MM.1S (cell line): ENCODE measurements around the gene VPS18.

Source experiments
- DNase-seq: peaks from one replicate; pipeline ENCODE4 v3.0.0-alpha.2; 2015
- H2AFZ ChIP-seq: fragments of 300-600 bp; sonication (generic); 2 replicates; pipeline ENCODE4 v1.6.0; 2016; ENCODE audit warnings: antibody characterized with exemption, low read length
- H3F3A ChIP-seq: fragments of 300-600 bp; sonication (generic); 2 replicates; pipeline ENCODE4 v1.6.1; 2016; ENCODE audit warnings: mild to moderate bottlenecking, antibody characterized with exemption, low read length, moderate library complexity, mixed read lengths; ENCODE audit not compliant: insufficient read depth
- H3K27ac ChIP-seq: fragments of 300-600 bp; sonication (generic); 2 replicates; pipeline ENCODE4 v1.5.1; 2016; ENCODE audit warnings: mild to moderate bottlenecking, low read length
- H3K27me3 ChIP-seq: fragments of 300-600 bp; sonication (generic); replicated peaks from 2 replicates; pipeline ENCODE4 v1.6.0; 2016; ENCODE audit warnings: low read length; ENCODE audit not compliant: insufficient read depth
- H3K36me3 ChIP-seq: fragments of 300-600 bp; sonication (generic); replicated peaks from 2 replicates; pipeline ENCODE4 v1.6.1; 2016; ENCODE audit warnings: mild to moderate bottlenecking, low read length, mixed read lengths; ENCODE audit not compliant: insufficient read depth
- H3K4me1 ChIP-seq: fragments of 300-600 bp; sonication (generic); 2 replicates; pipeline ENCODE4 v1.6.1; 2016; ENCODE audit warnings: low read length, mixed read lengths
- H3K4me2 ChIP-seq: fragments of 300-600 bp; sonication (generic); 2 replicates; pipeline ENCODE4 v1.6.0; 2016; ENCODE audit warnings: low read depth, low read length
- H3K4me3 ChIP-seq: fragments of 300-600 bp; sonication (generic); 2 replicates; pipeline ENCODE4 v1.5.1; 2016; ENCODE audit warnings: low read length, mixed read lengths
- H3K79me2 ChIP-seq: fragments of 300-600 bp; sonication (generic); 2 replicates; pipeline ENCODE4 v1.6.1; 2016; ENCODE audit warnings: mixed run types, low read length, mixed read lengths
- H3K9ac ChIP-seq: fragments of 300-600 bp; sonication (generic); 2 replicates; pipeline ENCODE4 v1.6.1; 2016; ENCODE audit warnings: low read length, mixed read lengths
- H3K9me2 ChIP-seq: fragments of 300-600 bp; sonication (generic); replicated peaks from 2 replicates; pipeline ENCODE4 v1.6.1; 2016; ENCODE audit warnings: mild to moderate bottlenecking, low read length, mixed read lengths; ENCODE audit not compliant: insufficient read depth
- H3K9me3 ChIP-seq: fragments of 300-600 bp; sonication (generic); replicated peaks from 2 replicates; pipeline ENCODE4 v1.6.1; 2016; ENCODE audit warnings: mild to moderate bottlenecking, low read length, mixed read lengths; ENCODE audit not compliant: insufficient read depth
- H4K20me1 ChIP-seq: fragments of 300-600 bp; sonication (generic); 2 replicates; pipeline ENCODE4 v1.6.1; 2016; ENCODE audit warnings: mild to moderate bottlenecking, low read length, moderate library complexity, mixed read lengths; ENCODE audit not compliant: insufficient read depth
- EZH2 ChIP-seq: fragments of 300-600 bp; sonication (generic); optimal IDR thresholded peaks from 2 replicates; pipeline ENCODE3; 2017; ENCODE audit warnings: low read depth, mild to moderate bottlenecking, antibody characterized with exemption, low read length, mixed read lengths
- EZH2phosphoT487 ChIP-seq: fragments of 300-600 bp; sonication (generic); IDR thresholded peaks from 2 replicates; pipeline ENCODE4 v1.6.1; 2018; ENCODE audit warnings: antibody characterized with exemption, low read length
- TF ChIP-seq, protein P1 (sequence below): fragments of 300-600 bp; sonication (generic); IDR thresholded peaks from 2 replicates; pipeline ENCODE4 v1.5.1; 2016; ENCODE audit warnings: antibody characterized with exemption, low read length, mixed read lengths

Gene VPS18

DNA sequence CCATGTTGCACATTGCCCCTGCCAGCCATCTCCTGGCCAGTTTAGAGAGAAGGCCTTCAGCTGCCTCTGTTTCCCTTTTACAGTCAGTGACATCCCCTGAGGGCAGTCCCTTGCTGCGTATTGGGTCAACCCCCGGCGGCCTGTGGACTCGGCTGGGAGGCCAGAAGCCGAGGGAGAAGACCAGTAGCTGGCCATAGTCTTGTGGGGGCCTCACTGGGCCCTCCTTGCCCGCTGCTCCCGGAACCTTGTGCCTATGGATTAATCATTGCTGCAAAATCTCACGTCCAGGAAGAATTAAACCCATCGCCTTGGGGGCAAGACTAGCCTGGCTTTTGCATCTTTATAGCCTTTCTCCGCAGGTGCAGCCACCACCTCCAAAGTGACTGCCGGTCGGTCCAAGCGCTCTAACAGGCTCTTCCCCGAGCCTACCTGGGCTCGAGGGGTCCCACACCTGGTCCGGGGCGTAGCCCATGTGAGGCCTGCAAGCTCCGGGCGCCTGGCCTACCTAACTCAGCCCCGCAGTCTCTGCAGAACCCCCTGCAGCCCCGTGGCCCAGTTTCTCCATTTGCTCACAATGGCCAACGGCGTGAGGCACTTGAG, 58.2 kb downstream of the VPS18 start:
- Histone ChIP-seq H2AFZ (peak overlapping the region; percentile 77), H3K4me2 (peak overlapping the region; percentile 93), H3K9ac (peak overlapping the region; percentile 91), H3K9me3 (no peaks in the 10 kb centered on the region), H3K27me3 (no peaks in the 10 kb centered on the region), H3K27ac (peak overlapping the region; percentile 76), H3K36me3 (no peaks in the 10 kb centered on the region), H3F3A (no peaks in the 10 kb centered on the region), H4K20me1 (no peaks in the 10 kb centered on the region), H3K9me2 (no peaks in the 10 kb centered on the region), H3K4me3 (peak overlapping the region; percentile 87), H3K4me1 (peaks cover 7% of the 10 kb centered on the region; the same call in 1 of the 2 replicates), H3K79me2 (peaks cover 11% of the 10 kb centered on the region; the same call in 1 of the 2 replicates)
- no peak for DNase-seq
- TF ChIP-seq EZH2, result no peak
- TF ChIP-seq, protein P1, sequence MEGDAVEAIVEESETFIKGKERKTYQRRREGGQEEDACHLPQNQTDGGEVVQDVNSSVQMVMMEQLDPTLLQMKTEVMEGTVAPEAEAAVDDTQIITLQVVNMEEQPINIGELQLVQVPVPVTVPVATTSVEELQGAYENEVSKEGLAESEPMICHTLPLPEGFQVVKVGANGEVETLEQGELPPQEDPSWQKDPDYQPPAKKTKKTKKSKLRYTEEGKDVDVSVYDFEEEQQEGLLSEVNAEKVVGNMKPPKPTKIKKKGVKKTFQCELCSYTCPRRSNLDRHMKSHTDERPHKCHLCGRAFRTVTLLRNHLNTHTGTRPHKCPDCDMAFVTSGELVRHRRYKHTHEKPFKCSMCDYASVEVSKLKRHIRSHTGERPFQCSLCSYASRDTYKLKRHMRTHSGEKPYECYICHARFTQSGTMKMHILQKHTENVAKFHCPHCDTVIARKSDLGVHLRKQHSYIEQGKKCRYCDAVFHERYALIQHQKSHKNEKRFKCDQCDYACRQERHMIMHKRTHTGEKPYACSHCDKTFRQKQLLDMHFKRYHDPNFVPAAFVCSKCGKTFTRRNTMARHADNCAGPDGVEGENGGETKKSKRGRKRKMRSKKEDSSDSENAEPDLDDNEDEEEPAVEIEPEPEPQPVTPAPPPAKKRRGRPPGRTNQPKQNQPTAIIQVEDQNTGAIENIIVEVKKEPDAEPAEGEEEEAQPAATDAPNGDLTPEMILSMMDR, result no peak
- no peak for TF ChIP-seq EZH2phosphoT487

DNA sequence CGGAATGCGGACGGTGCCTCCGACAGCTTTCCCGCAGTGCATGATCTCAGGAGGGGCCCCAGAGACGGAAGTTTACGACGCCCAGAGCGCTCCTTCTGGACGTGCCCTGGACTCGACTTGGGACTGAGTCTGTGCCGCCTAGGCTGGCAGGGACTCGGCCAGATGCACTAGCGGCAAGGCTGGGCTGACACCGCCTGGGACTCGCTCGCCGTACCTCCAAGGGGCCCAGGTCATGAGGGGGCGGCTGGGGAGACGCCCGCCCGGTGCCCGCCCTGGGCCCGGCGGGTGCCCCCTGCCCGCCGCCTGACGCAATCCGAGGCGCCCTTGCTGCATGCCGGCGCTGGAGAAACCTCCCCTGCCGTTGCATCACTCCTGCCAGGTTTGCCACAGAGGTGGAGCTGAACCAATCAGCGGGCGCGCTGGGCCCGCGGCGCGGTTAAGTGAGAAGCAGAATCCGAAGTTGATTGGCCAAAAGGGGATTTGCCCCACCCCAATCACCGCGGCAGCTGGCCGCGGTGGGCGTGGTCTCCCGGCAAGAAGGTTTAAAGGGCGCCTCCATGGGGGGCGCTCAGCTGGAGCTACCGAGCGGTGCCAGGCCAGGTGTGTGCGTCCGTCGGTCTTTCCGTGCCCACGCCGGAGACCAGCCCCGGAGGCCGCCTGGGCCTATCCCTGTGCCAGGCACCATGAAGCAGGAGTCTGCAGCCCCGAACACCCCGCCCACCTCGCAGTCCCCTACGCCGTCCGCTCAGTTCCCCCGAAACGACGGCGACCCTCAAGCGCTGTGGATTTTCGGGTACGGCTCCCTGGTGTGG, 58.9 kb downstream of the VPS18 start, which contains the start of gene CHAC1:
TSS of gene CHAC1 (plus strand) at position 571 of the 812 bp plus-strand sequence. CDS start at position 684, 113 bp downstream.
- no peaks in the 10 kb centered on the region for H4K20me1 ChIP-seq
- H3K4me1 ChIP-seq, result peaks cover 7% of the 10 kb centered on the region; the same call in 1 of the 2 replicates
- peak within 1 kb of the TSS; percentile 93 for H3K4me2 ChIP-seq
- peak within 1 kb of the TSS; percentile 76 for H3K27ac ChIP-seq
- H3K36me3 ChIP-seq, result no peaks in the 10 kb centered on the region
- H3K4me3 ChIP-seq, result peak within 1 kb of the TSS; percentile 87
- no peak for TF ChIP-seq EZH2
- no peak for TF ChIP-seq EZH2phosphoT487
- TF ChIP-seq, protein P1, result 0 out of 2 replicates have a peak, but pooled peaks have one; percentile 0
- no peaks in the 10 kb centered on the region for H3F3A ChIP-seq
- H3K27me3 ChIP-seq, result no peaks in the 10 kb centered on the region
- no peaks in the 10 kb centered on the region for H3K9me3 ChIP-seq
- peak within 1 kb of the TSS; percentile 91 for H3K9ac ChIP-seq
- DNase-seq, result peak; percentile 97
- H3K9me2 ChIP-seq, result no peaks in the 10 kb centered on the region
- peak within 1 kb of the TSS; percentile 82 for H2AFZ ChIP-seq
- peaks cover 11% of the 10 kb centered on the region; the same call in 1 of the 2 replicates for H3K79me2 ChIP-seq
